Measurements from ENCODE around the gene TSC22D1.
"Not testable (repeated sequence)": the region's sequence is repeated elsewhere in the genome, so short reads cannot be mapped to it uniquely, and the experiment has no call there.

TSC22D1 gene

GRCh38 chr13:44498969-44499368, 77.2 kb downstream of the TSC22D1 start:
- DNase-seq: no peak

GRCh38 chr13:44498502-44498901, 77.6 kb downstream of the TSC22D1 start:
- no peak for DNase-seq

GRCh38 chr13:44497801-44498200, 78.3 kb downstream of the TSC22D1 start:
- no peak for DNase-seq

- DNase-seq: no peak
These were observed 82.8 kb downstream of the TSC22D1 start for GRCh38 chr13:44493213-44493812.

GRCh38 chr13:44489751-44490150, 86.4 kb downstream of the TSC22D1 start:
- DNase-seq: no peak

GRCh38 chr13:44487989-44488388, 88.1 kb downstream of the TSC22D1 start:
- DNase-seq: no peak

- no peak for DNase-seq
These were observed 91.5 kb downstream of the TSC22D1 start for GRCh38 chr13:44484562-44485138.

- no peak for DNase-seq
These were observed 101.8 kb downstream of the TSC22D1 start for GRCh38 chr13:44474122-44474910.

- peak; percentile 56 for DNase-seq
These were observed 104.4 kb downstream of the TSC22D1 start for GRCh38 chr13:44471686-44472085.

GRCh38 chr13:44470638-44471562, 105.2 kb downstream of the TSC22D1 start:
- peak; percentile 23 for DNase-seq

GRCh38 chr13:44468874-44469273, 107.3 kb downstream of the TSC22D1 start:
- DNase-seq: no peak

- DNase-seq: peak; percentile 34
These were observed 110.8 kb downstream of the TSC22D1 start for GRCh38 chr13:44465318-44465717.

GRCh38 chr13:44464471-44464870, 111.7 kb downstream of the TSC22D1 start:
- no peak for DNase-seq

GRCh38 chr13:44463759-44464158, 112.4 kb downstream of the TSC22D1 start:
- DNase-seq: no peak

- DNase-seq: no peak
These were observed 116.5 kb downstream of the TSC22D1 start for GRCh38 chr13:44459674-44460073.

GRCh38 chr13:44458313-44458975, 117.7 kb downstream of the TSC22D1 start:
- DNase-seq: no peak

- not testable (repeated sequence) for DNase-seq
These were observed 119.9 kb downstream of the TSC22D1 start for GRCh38 chr13:44456212-44456611.

GRCh38 chr13:44455769-44456168, 120.4 kb downstream of the TSC22D1 start:
- no peak for DNase-seq

- no peak for DNase-seq
These were observed 122.2 kb downstream of the TSC22D1 start for GRCh38 chr13:44453881-44454280.

- no peak for DNase-seq
These were observed 123.1 kb downstream of the TSC22D1 start for GRCh38 chr13:44453069-44453468.

GRCh38 chr13:44452418-44452817, 123.7 kb downstream of the TSC22D1 start:
- no peak for DNase-seq

GRCh38 chr13:44451651-44452050, 124.5 kb downstream of the TSC22D1 start:
- DNase-seq: no peak

GRCh38 chr13:44451126-44451525, 125.0 kb downstream of the TSC22D1 start:
- DNase-seq: no peak

Measured in fibroblast of skin of right quadriceps (primary cell).